Measurements from ENCODE around the gene ENDOG.

ENDOG gene

GRCh38 chr9:128823362-128823902, 5.1 kb downstream of the ENDOG start:
- peaks cover 29% of the 10 kb centered on the region for H3K4me1 ChIP-seq (ENCODE audit: insufficient read depth, insufficient read length)
- no peak overlapping the region for H3K4me3 ChIP-seq (ENCODE audit: insufficient read length, low read depth)
- peaks cover 85% of the 10 kb centered on the region for H3K36me3 ChIP-seq (ENCODE audit: insufficient read depth, insufficient read length, low read length)
- TF ChIP-seq YY1 (IDR thresholded peaks at IDR 0.05; ENCODE audit: insufficient read depth, insufficient read length) (no peak), SUZ12 (IDR thresholded peaks at IDR 0.05; ENCODE audit: extremely low read depth, insufficient read depth, insufficient read length) (no peak), ZNF274 (IDR thresholded peaks at IDR 0.05; ENCODE audit: low read depth, low read length) (no peak)
- no peak for DNase-seq (ENCODE audit: low read depth, low spot score)
- H3K9ac ChIP-seq (ENCODE audit: insufficient read length, low read depth) = no peak overlapping the region
- no peaks in the 10 kb centered on the region for H3K9me3 ChIP-seq (ENCODE audit: insufficient read depth, low read length)
- no peaks in the 10 kb centered on the region for H3K27me3 ChIP-seq (ENCODE audit: insufficient read depth, insufficient read length)

DNA sequence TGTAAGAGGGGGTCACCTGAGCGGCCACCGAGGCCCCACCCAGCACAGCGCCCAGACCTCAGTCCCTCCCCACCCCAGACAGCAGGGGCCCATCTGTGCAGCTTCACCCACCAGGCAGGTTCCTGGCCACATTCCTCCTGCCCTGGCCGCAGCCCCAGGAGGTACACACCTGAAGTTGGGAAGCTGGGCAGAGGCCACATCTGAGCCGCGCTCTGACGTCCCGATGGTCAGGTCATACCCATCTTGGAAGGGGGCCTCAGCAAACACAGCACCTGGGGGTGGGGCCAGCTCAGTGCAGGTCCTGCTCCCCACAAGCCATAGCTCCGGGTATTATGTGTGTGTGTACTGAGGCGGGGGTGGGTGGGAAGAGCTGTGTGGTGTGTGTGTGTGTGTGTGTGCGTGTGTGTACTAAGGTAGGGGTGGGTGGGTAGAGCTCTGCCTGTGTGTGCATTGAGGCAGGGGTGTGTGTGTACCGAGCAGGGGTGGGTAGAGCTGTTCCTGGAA, 5.7 kb downstream of the ENDOG start:
- DNase-seq (ENCODE audit: low read depth, low spot score) = no peak
- no peak for TF ChIP-seq ZNF274 (IDR thresholded peaks at IDR 0.05; ENCODE audit: low read depth, low read length)
- TF ChIP-seq SUZ12 (IDR thresholded peaks at IDR 0.05; ENCODE audit: extremely low read depth, insufficient read depth, insufficient read length) = no peak
- TF ChIP-seq YY1 (IDR thresholded peaks at IDR 0.05; ENCODE audit: insufficient read depth, insufficient read length) = no peak
- Histone ChIP-seq H3K9ac (ENCODE audit: insufficient read length, low read depth) (no peak overlapping the region), H3K36me3 (ENCODE audit: insufficient read depth, insufficient read length, low read length) (peaks cover 89% of the 10 kb centered on the region), H3K27me3 (ENCODE audit: insufficient read depth, insufficient read length) (no peaks in the 10 kb centered on the region), H3K4me3 (ENCODE audit: insufficient read length, low read depth) (peak overlapping the region; percentile 1), H3K9me3 (ENCODE audit: insufficient read depth, low read length) (no peaks in the 10 kb centered on the region), H3K4me1 (ENCODE audit: insufficient read depth, insufficient read length) (peaks cover 32% of the 10 kb centered on the region)

DNA sequence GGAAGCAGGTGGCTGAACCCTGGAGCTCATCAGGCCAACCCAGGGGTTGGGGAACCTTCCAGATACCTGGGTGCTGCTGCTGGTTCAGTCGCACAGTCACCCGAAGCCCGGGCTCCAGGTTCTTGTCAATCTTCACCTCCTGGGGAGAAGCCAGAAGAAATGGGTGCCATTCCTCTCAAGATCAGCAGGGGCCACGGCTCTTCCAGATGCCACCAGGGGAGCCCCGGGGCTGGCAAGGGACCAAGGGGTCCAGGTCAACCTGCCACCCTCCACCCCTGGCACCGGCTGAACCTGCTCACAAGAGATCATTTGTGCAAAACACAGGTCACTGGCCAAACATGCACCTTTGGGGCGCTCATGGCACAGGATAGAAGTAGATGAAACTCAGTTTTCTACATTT, 6.6 kb downstream of the ENDOG start:
- TF ChIP-seq SUZ12 (IDR thresholded peaks at IDR 0.05; ENCODE audit: extremely low read depth, insufficient read depth, insufficient read length) = no peak
- TF ChIP-seq YY1 (IDR thresholded peaks at IDR 0.05; ENCODE audit: insufficient read depth, insufficient read length) = no peak
- TF ChIP-seq ZNF274 (IDR thresholded peaks at IDR 0.05; ENCODE audit: low read depth, low read length) = no peak
- Histone ChIP-seq H3K9me3 (ENCODE audit: insufficient read depth, low read length) (no peaks in the 10 kb centered on the region), H3K27me3 (ENCODE audit: insufficient read depth, insufficient read length) (no peaks in the 10 kb centered on the region), H3K4me3 (ENCODE audit: insufficient read length, low read depth) (no peak overlapping the region), H3K4me1 (ENCODE audit: insufficient read depth, insufficient read length) (peaks cover 25% of the 10 kb centered on the region), H3K9ac (ENCODE audit: insufficient read length, low read depth) (no peak overlapping the region), H3K36me3 (ENCODE audit: insufficient read depth, insufficient read length, low read length) (peaks cover 85% of the 10 kb centered on the region)
- DNase-seq (ENCODE audit: low read depth, low spot score) = no peak

GRCh38 chr9:128825923-128826700, 7.8 kb downstream of the ENDOG start:
- TF ChIP-seq SUZ12 (IDR thresholded peaks at IDR 0.05; ENCODE audit: extremely low read depth, insufficient read depth, insufficient read length) (no peak), YY1 (IDR thresholded peaks at IDR 0.05; ENCODE audit: insufficient read depth, insufficient read length) (no peak), ZNF274 (IDR thresholded peaks at IDR 0.05; ENCODE audit: low read depth, low read length) (no peak)
- peaks cover 19% of the 10 kb centered on the region for H3K4me1 ChIP-seq (ENCODE audit: insufficient read depth, insufficient read length)
- no peaks in the 10 kb centered on the region for H3K27me3 ChIP-seq (ENCODE audit: insufficient read depth, insufficient read length)
- no peak overlapping the region for H3K9ac ChIP-seq (ENCODE audit: insufficient read length, low read depth)
- H3K36me3 ChIP-seq (ENCODE audit: insufficient read depth, insufficient read length, low read length) = peaks cover 80% of the 10 kb centered on the region
- H3K4me3 ChIP-seq (ENCODE audit: insufficient read length, low read depth) = no peak overlapping the region
- no peak for DNase-seq (ENCODE audit: low read depth, low spot score)
- no peaks in the 10 kb centered on the region for H3K9me3 ChIP-seq (ENCODE audit: insufficient read depth, low read length)

- H3K27me3 ChIP-seq (ENCODE audit: insufficient read depth, insufficient read length) = no peaks in the 10 kb centered on the region
- no peak for DNase-seq (ENCODE audit: low read depth, low spot score)
- no peaks in the 10 kb centered on the region for H3K9me3 ChIP-seq (ENCODE audit: insufficient read depth, low read length)
- peaks cover 75% of the 10 kb centered on the region for H3K36me3 ChIP-seq (ENCODE audit: insufficient read depth, insufficient read length, low read length)
- TF ChIP-seq ZNF274 (IDR thresholded peaks at IDR 0.05; ENCODE audit: low read depth, low read length) = no peak
- no peak for TF ChIP-seq YY1 (IDR thresholded peaks at IDR 0.05; ENCODE audit: insufficient read depth, insufficient read length)
- no peak for TF ChIP-seq SUZ12 (IDR thresholded peaks at IDR 0.05; ENCODE audit: extremely low read depth, insufficient read depth, insufficient read length)
- peaks cover 14% of the 10 kb centered on the region for H3K4me1 ChIP-seq (ENCODE audit: insufficient read depth, insufficient read length)
- peak overlapping the region; percentile 92 for H3K4me3 ChIP-seq (ENCODE audit: insufficient read length, low read depth)
- peak overlapping the region; percentile 98 for H3K9ac ChIP-seq (ENCODE audit: insufficient read length, low read depth)
These were observed 10.0 kb downstream of the ENDOG start for GRCh38 chr9:128828267-128828666.

DNA sequence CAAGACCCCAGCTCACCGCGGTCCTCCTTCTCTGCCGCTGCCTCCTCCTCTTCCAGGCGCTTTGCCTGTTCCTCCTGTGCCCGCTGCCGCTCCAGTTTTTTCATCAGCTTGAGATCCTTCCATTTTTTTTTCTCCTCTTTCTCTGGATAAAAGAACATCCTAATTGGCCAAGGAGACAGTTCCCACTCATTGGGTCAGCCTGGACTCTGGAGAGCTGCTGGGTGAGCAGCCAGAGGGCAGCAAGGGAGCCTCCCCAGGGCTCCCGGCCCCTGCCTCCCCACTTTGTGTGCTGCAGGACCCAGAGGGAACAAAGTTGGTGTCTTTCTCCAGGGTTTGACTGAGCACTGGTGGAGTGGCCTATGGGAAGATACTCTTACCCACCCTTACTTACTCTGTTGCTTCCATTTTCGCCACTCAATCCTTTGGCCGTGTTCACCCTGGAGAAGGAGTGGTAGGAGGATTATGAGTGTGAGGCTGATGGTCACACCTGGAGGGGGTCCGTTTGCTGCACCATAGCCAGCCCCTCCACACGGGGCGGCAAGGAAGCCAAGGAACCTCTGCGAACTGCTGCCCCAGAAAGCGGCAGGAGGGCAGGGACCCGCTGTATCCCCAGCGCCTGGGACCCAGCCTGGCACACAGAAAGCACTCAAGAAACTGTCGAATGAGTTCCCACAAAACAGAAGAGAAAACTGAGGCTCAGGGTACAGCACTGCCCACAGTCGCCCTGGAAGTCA, 10.6 kb downstream of the ENDOG start:
- Histone ChIP-seq H3K4me3 (ENCODE audit: insufficient read length, low read depth) (peak overlapping the region; percentile 92), H3K9ac (ENCODE audit: insufficient read length, low read depth) (peak overlapping the region; percentile 98), H3K9me3 (ENCODE audit: insufficient read depth, low read length) (no peaks in the 10 kb centered on the region), H3K4me1 (ENCODE audit: insufficient read depth, insufficient read length) (peaks cover 14% of the 10 kb centered on the region), H3K36me3 (ENCODE audit: insufficient read depth, insufficient read length, low read length) (peaks cover 74% of the 10 kb centered on the region), H3K27me3 (ENCODE audit: insufficient read depth, insufficient read length) (no peaks in the 10 kb centered on the region)
- no peak for DNase-seq (ENCODE audit: low read depth, low spot score)
- TF ChIP-seq ZNF274 (IDR thresholded peaks at IDR 0.05; ENCODE audit: low read depth, low read length) (no peak), SUZ12 (IDR thresholded peaks at IDR 0.05; ENCODE audit: extremely low read depth, insufficient read depth, insufficient read length) (no peak), YY1 (IDR thresholded peaks at IDR 0.05; ENCODE audit: insufficient read depth, insufficient read length) (no peak)
